H1 (cell line): ENCODE data around the gene GPR31. TPM values are rescaled to one million over a fixed set of nuclear protein-coding genes. Genes with fewer than 3 reads are reported as not detected.
"Not testable (repeated sequence)": the region's sequence is repeated elsewhere in the genome, so short reads cannot be mapped to it uniquely, and the experiment has no call there.

Source experiments
- CTCF ChIA-PET: fragments of 300-600 bp; sonication (Branson Sonifier 250); formaldehyde crosslinking; loops from one replicate; lab custom pipeline; 2021; ENCODE audit not compliant: partially characterized antibody; lab: Charles Lee
- POLR2A ChIA-PET: fragments of 300-600 bp; sonication (Branson Sonifier 250); formaldehyde crosslinking; loops from one replicate; lab custom pipeline; 2021; ENCODE audit warnings: inconsistent platforms; ENCODE audit not compliant: partially characterized antibody; lab: Charles Lee
- DNase-seq, 2 experiments: peaks; one replicate each; pipeline versions ENCODE4 v3.0.0 to v3.0.0-alpha.2; 2010 to 2022; ENCODE audit warnings: low spot score in 2 of 2, low read depth in 1 of 2, mixed read lengths in 1 of 2
- FAIRE-seq: peaks from 2 replicates; lab custom pipeline; 2011; peaks lifted over from hg19 to GRCh38; lab: Jason Lieb, UNC
- H2AFZ ChIP-seq: 2 replicates; pipeline ENCODE4 v1.8.1; 2012; ENCODE audit warnings: low read length, inconsistent platforms
- H2AK5ac ChIP-seq: 2 replicates; pipeline ENCODE4 v1.6.1; 2013; ENCODE audit warnings: low read depth, low read length
- H2BK120ac ChIP-seq: replicated peaks from 2 replicates; pipeline ENCODE3; 2013; ENCODE audit warnings: low read depth, low read length, inconsistent platforms
- H2BK12ac ChIP-seq: 2 replicates; pipeline ENCODE4 v1.6.1; 2013; ENCODE audit warnings: low read depth, low read length
- H2BK15ac ChIP-seq: 2 replicates; pipeline ENCODE4 v1.6.1; 2013; ENCODE audit warnings: low read length
- H2BK20ac ChIP-seq: 2 replicates; pipeline ENCODE4 v1.6.1; 2013; ENCODE audit warnings: low read length
- H2BK5ac ChIP-seq: 2 replicates; pipeline ENCODE4 v1.6.1; 2013; ENCODE audit warnings: low read depth, low read length
- H3K14ac ChIP-seq: 2 replicates; pipeline ENCODE4 v1.6.1; 2013; ENCODE audit warnings: inconsistent platforms; ENCODE audit not compliant: insufficient read length
- H3K18ac ChIP-seq: 2 replicates; pipeline ENCODE4 v1.6.1; 2013; ENCODE audit warnings: low read length; ENCODE audit errors: extremely low read depth
- H3K23ac ChIP-seq: 2 replicates; pipeline ENCODE4 v1.6.1; 2013; ENCODE audit warnings: inconsistent platforms; ENCODE audit not compliant: insufficient read length
- H3K23me2 ChIP-seq: 2 replicates; pipeline ENCODE4 v1.6.1; 2013; ENCODE audit warnings: low read depth, low read length
- H3K27ac ChIP-seq: 2 replicates; pipeline ENCODE4 v1.6.1; 2011; ENCODE audit warnings: low read depth, low read length, inconsistent platforms
- H3K27me3 ChIP-seq, 4 experiments: replicated peaks in 1 of 4; 1 replicate in 1 of 4; 2 replicates in 3 of 4; pipeline versions ENCODE4 v1.6.1 to v1.8.1; 2011 to 2013; ENCODE audit warnings: low read length in 3 of 4, mild to moderate bottlenecking in 3 of 4, inconsistent platforms in 2 of 4, mixed read lengths in 2 of 4, moderate library complexity in 1 of 4; ENCODE audit not compliant: control insufficient read depth in 3 of 4, insufficient read depth in 3 of 4; ENCODE audit errors: extremely low read depth in 1 of 4
- H3K36me3 ChIP-seq, 4 experiments: 2 replicates each; pipeline versions ENCODE4 v1.6.1 to v1.8.1; 2011 to 2013; ENCODE audit warnings: mild to moderate bottlenecking in 4 of 4, low read length in 3 of 4, moderate library complexity in 2 of 4, control low read depth in 1 of 4, inconsistent platforms in 1 of 4; ENCODE audit not compliant: insufficient read depth in 4 of 4, control insufficient read depth in 2 of 4
- H3K4ac ChIP-seq: replicated peaks from 2 replicates; pipeline ENCODE3; 2013; ENCODE audit warnings: low read length, low read depth, mixed read lengths, inconsistent platforms; ENCODE audit not compliant: insufficient read length
- H3K4me1 ChIP-seq, 4 experiments: replicated peaks in 1 of 4; 1 replicate in 1 of 4; 2 replicates in 3 of 4; pipeline versions ENCODE4 v1.6.1 to v1.8.1; 2011 to 2013; ENCODE audit warnings: low read length in 3 of 4, inconsistent platforms in 2 of 4, mixed read lengths in 1 of 4; ENCODE audit not compliant: insufficient read depth in 4 of 4, control insufficient read depth in 3 of 4
- H3K4me2 ChIP-seq, 2 experiments: 2 replicates each; pipeline versions ENCODE4 v1.6.1 to v1.8.1; 2011 to 2013; ENCODE audit warnings: low read depth in 2 of 2, low read length in 2 of 2, control low read depth in 1 of 2, inconsistent platforms in 1 of 2, mild to moderate bottlenecking in 1 of 2; ENCODE audit not compliant: insufficient read depth in 1 of 2
- H3K4me3 ChIP-seq, 4 experiments: fragments of 200-600, 300-600 bp in 1 of 4; sonication (generic), shearing (Covaris generic), sonication (Bioruptor Twin) in 1 of 4; 2 replicates each; pipeline versions ENCODE4 v1.5.1 to v1.8.1; 2011 to 2016; ENCODE audit warnings: low read length in 4 of 4, low read depth in 3 of 4, control low read depth in 2 of 4, inconsistent platforms in 2 of 4, mild to moderate bottlenecking in 2 of 4, mixed read lengths in 1 of 4, moderate library complexity in 1 of 4; ENCODE audit not compliant: insufficient read depth in 2 of 4; ENCODE audit errors: extremely low read depth in 1 of 4
- H3K56ac ChIP-seq: replicated peaks from 2 replicates; pipeline ENCODE3; 2013; ENCODE audit warnings: low read depth, mild to moderate bottlenecking, mixed read lengths, low read length, inconsistent platforms; ENCODE audit not compliant: insufficient read length
- H3K79me1 ChIP-seq: 2 replicates; pipeline ENCODE4 v1.6.1; 2013; ENCODE audit warnings: low read depth, low read length, control low read depth
- H3K79me2 ChIP-seq, 2 experiments: 2 replicates each; pipeline versions ENCODE4 v1.6.1 to v1.8.1; 2012 to 2013; ENCODE audit warnings: low read length in 2 of 2, mild to moderate bottlenecking in 2 of 2, inconsistent platforms in 1 of 2; ENCODE audit not compliant: insufficient read depth in 2 of 2, control insufficient read depth in 1 of 2
- H3K9ac ChIP-seq, 4 experiments: replicated peaks in 1 of 4; 1 replicate in 1 of 4; 2 replicates in 3 of 4; pipeline versions ENCODE4 v1.6.1 to v1.8.1; 2011 to 2013; ENCODE audit warnings: low read depth in 3 of 4, low read length in 3 of 4, control low read depth in 2 of 4, mild to moderate bottlenecking in 2 of 4, moderate library complexity in 2 of 4, inconsistent platforms in 1 of 4; ENCODE audit errors: extremely low read depth in 1 of 4
- H3K9me3 ChIP-seq, 2 experiments: 2 replicates each; pipeline versions ENCODE4 v1.6.1 to v1.8.1; 2012 to 2013; ENCODE audit warnings: mild to moderate bottlenecking in 2 of 2, moderate library complexity in 2 of 2, control low read depth in 1 of 2, inconsistent platforms in 1 of 2, low read depth in 1 of 2, low read length in 1 of 2, mixed read lengths in 1 of 2; ENCODE audit not compliant: insufficient read depth in 2 of 2
- H4K20me1 ChIP-seq, 2 experiments: replicated peaks in 1 of 2; 2 replicates each; pipeline versions ENCODE3 to v1.8.1; 2011 to 2013; ENCODE audit warnings: inconsistent platforms in 2 of 2, low read length in 2 of 2, mild to moderate bottlenecking in 1 of 2; ENCODE audit not compliant: insufficient read depth in 2 of 2, control insufficient read depth in 1 of 2
- H4K5ac ChIP-seq: 2 replicates; pipeline ENCODE4 v1.6.1; 2013; ENCODE audit warnings: low read length, low read depth, mixed read lengths, inconsistent platforms; ENCODE audit not compliant: insufficient read length
- H4K8ac ChIP-seq: 2 replicates; pipeline ENCODE4 v1.8.0; 2013; ENCODE audit warnings: mild to moderate bottlenecking, moderate library complexity, low read length, inconsistent platforms; ENCODE audit not compliant: insufficient read depth; ENCODE audit errors: extremely low read depth
- H4K91ac ChIP-seq: replicated peaks from 2 replicates; pipeline ENCODE3; 2013; ENCODE audit warnings: low read length, mixed read lengths, inconsistent platforms; ENCODE audit not compliant: insufficient read length
- WGBS, 2 experiments: shearing (Covaris generic) in 1 of 2; methylation state at CpG; one replicate each; pipeline versions ENCODE4 v1.1.6 to v1.1.7; 2013 to 2015; ENCODE audit warnings: low lambda C conversion rate in 2 of 2, mixed read lengths in 2 of 2, inconsistent platforms in 1 of 2, low coverage in 1 of 2, missing lambda C conversion rate in 1 of 2; ENCODE audit not compliant: insufficient replicate concordance in 2 of 2, insufficient coverage in 1 of 2, insufficient read length in 1 of 2; ENCODE audit errors: extremely low coverage in 1 of 2, missing lambda C conversion rate in 1 of 2; 5-methylcytosine and 5-hydroxymethylcytosine counted together
- polyA plus RNA-seq, 7 experiments: library from polyadenylated mRNA; depleted of rRNA in 3 of 7; stranded (reverse) in 5 of 7; unstranded in 2 of 7; fragments of >200 nt in 5 of 7; fragments of 200-250 nt in 2 of 7; gene quantifications; 1 replicate in 5 of 7; 2 replicates in 1 of 7; 4 replicates in 1 of 7; pipeline versions ENCODE4 v1.2.1 to v1.2.3, GENCODE V29; 2011 to 2013; ENCODE audit warnings: missing spikeins in 2 of 7, mixed read lengths in 2 of 7
- total RNA-seq: library from RNA; stranded (reverse); fragmentation: NEBNext Ultra II Directional; extraction: Animal tissue kit (Norgen Biotek cat#: 25700); gene quantifications from 2 replicates; pipeline ENCODE4 v1.2.1, GENCODE V29; 2021

The GPR31 gene
- total and polyA plus RNA-seq, 2 of the 8 experiments (the other 6 are each of a cell fraction or from before 2014, with no cell fraction given) = not detected

GRCh38 chr6:167202613-167203012, 44.8 kb upstream of the GPR31 start:
- H4K8ac ChIP-seq, CTCF ChIA-PET, H4K91ac ChIP-seq, H2BK20ac ChIP-seq, H4K5ac ChIP-seq, H4K20me1 ChIP-seq, H3K56ac ChIP-seq, H3K18ac ChIP-seq, H3K79me1 ChIP-seq, H3K79me2 ChIP-seq, H3K36me3 ChIP-seq, H2BK12ac ChIP-seq, H3K4me3 ChIP-seq, POLR2A ChIA-PET, H3K9ac ChIP-seq, H2BK120ac ChIP-seq, H3K4me2 ChIP-seq, H3K4me1 ChIP-seq, DNase-seq, H2BK15ac ChIP-seq, H2AK5ac ChIP-seq, H3K23ac ChIP-seq, H2AFZ ChIP-seq, H3K27ac ChIP-seq, H3K9me3 ChIP-seq, H2BK5ac ChIP-seq, H3K27me3 ChIP-seq, H3K23me2 ChIP-seq, FAIRE-seq, H3K4ac ChIP-seq, H3K14ac ChIP-seq: not testable (repeated sequence)
- 70% methylated on average over 8 of the region's 8 CpGs; no CpG with 5 or more reads in 1 of the 2 experiments for WGBS, 2 experiments
